Dermis lymphatic vessel endothelial cell (primary cell): ENCODE results near the gene TREH. TPM values are rescaled to one million over a fixed set of nuclear protein-coding genes. Genes with fewer than 3 reads are reported as not detected.

Experiments used
- total RNA-seq: library from RNA; depleted of rRNA; stranded (reverse); fragments of >200 nt; gene quantifications from 2 replicates; pipeline ENCODE4 v1.2.1, GENCODE V29; 2014

TREH gene, protein sequence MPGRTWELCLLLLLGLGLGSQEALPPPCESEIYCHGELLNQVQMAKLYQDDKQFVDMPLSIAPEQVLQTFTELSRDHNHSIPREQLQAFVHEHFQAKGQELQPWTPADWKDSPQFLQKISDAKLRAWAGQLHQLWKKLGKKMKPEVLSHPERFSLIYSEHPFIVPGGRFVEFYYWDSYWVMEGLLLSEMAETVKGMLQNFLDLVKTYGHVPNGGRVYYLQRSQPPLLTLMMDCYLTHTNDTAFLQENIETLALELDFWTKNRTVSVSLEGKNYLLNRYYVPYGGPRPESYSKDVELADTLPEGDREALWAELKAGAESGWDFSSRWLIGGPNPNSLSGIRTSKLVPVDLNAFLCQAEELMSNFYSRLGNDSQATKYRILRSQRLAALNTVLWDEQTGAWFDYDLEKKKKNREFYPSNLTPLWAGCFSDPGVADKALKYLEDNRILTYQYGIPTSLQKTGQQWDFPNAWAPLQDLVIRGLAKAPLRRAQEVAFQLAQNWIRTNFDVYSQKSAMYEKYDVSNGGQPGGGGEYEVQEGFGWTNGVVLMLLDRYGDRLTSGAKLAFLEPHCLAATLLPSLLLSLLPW
- not detected in 2 replicates for total RNA-seq

GRCh38 chr11:118679483-118679882 is at the start of gene TREH:
TREH (minus strand) TSS chr11:118679650; CDS start chr11:118679627, 23 bp downstream.

GRCh38 chr11:118607401-118608359 is 71.8 kb downstream of the TREH start, which contains the start of gene PHLDB1:
PHLDB1 (plus strand) TSS chr11:118607615; CDS start chr11:118613837, 6,222 bp downstream.

Other genes starting within 250 kb of the TREH start
- 17.4 and 19.9 TPM in 2 replicates for gene KMT2A, start 243.2 kb downstream of the TREH start, total RNA-seq
- 0.34 and 0.76 TPM in 2 replicates for gene TTC36, start 152.2 kb downstream of the TREH start, total RNA-seq
- gene TMEM25, start 148.5 kb downstream of the TREH start, total RNA-seq = 11.1 and 11.7 TPM in 2 replicates
- 12.8 and 17.3 TPM in 2 replicates for gene IFT46, start 113.7 kb downstream of the TREH start, total RNA-seq
- gene ARCN1, start 107.2 kb downstream of the TREH start, total RNA-seq = 68.3 and 74.1 TPM in 2 replicates
- gene PHLDB1, start 72.0 kb downstream of the TREH start, total RNA-seq = 14.0 and 22.4 TPM in 2 replicates
- gene DDX6, start 111.5 kb upstream of the TREH start, total RNA-seq = 93.7 and 128 TPM in 2 replicates
- gene CXCR5, start 204.2 kb upstream of the TREH start, total RNA-seq = not detected in 2 replicates
- 5.1 and 5.5 TPM in 2 replicates for gene BCL9L, start 246.3 kb upstream of the TREH start, total RNA-seq